Measurements from ENCODE around the gene SLC7A4. TPM values are rescaled to one million over a fixed set of nuclear protein-coding genes. Genes with fewer than 3 reads are reported as not detected.
"Not testable (repeated sequence)": the region's sequence is repeated elsewhere in the genome, so short reads cannot be mapped to it uniquely, and the experiment has no call there.

SLC7A4 gene
- total RNA-seq, 1 donor: 2.2 TPM

- no peak overlapping the region for H3K4me3 ChIP-seq (ENCODE audit: low read depth, low read length)
- TF ChIP-seq CTCF (IDR thresholded peaks at IDR 0.05; ENCODE audit: insufficient read depth, low read depth, low read length): no peak
- DNase-seq (ENCODE audit: low read depth): no peak
Measured at GRCh38 chr22:21064917-21065864, 32.8 kb upstream of the SLC7A4 start.

- DNase-seq (ENCODE audit: low read depth); H3K4me3 ChIP-seq (ENCODE audit: low read depth, low read length): not testable (repeated sequence)
Measured at GRCh38 chr22:21064425-21064824, 32.1 kb upstream of the SLC7A4 start.

GRCh38 chr22:21061660-21062321 is 29.4 kb upstream of the SLC7A4 start:
- H3K4me3 ChIP-seq (ENCODE audit: low read depth, low read length); DNase-seq (ENCODE audit: low read depth): not testable (repeated sequence)

GRCh38 chr22:21060363-21060762 is 28.0 kb upstream of the SLC7A4 start:
- H3K4me3 ChIP-seq (ENCODE audit: low read depth, low read length): not testable (repeated sequence)

GRCh38 chr22:21055880-21056319 is 23.5 kb upstream of the SLC7A4 start:
- H3K4me3 ChIP-seq (ENCODE audit: low read depth, low read length): no peak overlapping the region
- DNase-seq (ENCODE audit: low read depth): no peak
- TF ChIP-seq CTCF (IDR thresholded peaks at IDR 0.05; ENCODE audit: insufficient read depth, low read depth, low read length): no peak

More at GRCh38 chr22:21060363-21060762, 28.0 kb upstream of the SLC7A4 start:
- not testable (repeated sequence) for DNase-seq (ENCODE audit: low read depth)

GRCh38 chr22:21055564-21055834 is 23.1 kb upstream of the SLC7A4 start:
- H3K4me3 ChIP-seq (ENCODE audit: low read depth, low read length): no peak overlapping the region
- no peak for TF ChIP-seq CTCF (IDR thresholded peaks at IDR 0.05; ENCODE audit: insufficient read depth, low read depth, low read length)
- DNase-seq (ENCODE audit: low read depth): no peak

GRCh38 chr22:21054714-21055563 is 22.6 kb upstream of the SLC7A4 start:
- no peak overlapping the region for H3K4me3 ChIP-seq (ENCODE audit: low read depth, low read length)
- no peak for TF ChIP-seq CTCF (IDR thresholded peaks at IDR 0.05; ENCODE audit: insufficient read depth, low read depth, low read length)

GRCh38 chr22:21054046-21054713 is 21.8 kb upstream of the SLC7A4 start:
- no peak for DNase-seq (ENCODE audit: low read depth)
- H3K4me3 ChIP-seq (ENCODE audit: low read depth, low read length): no peak overlapping the region
- TF ChIP-seq CTCF (IDR thresholded peaks at IDR 0.05; ENCODE audit: insufficient read depth, low read depth, low read length): no peak

More at GRCh38 chr22:21054714-21055563, 22.6 kb upstream of the SLC7A4 start:
- DNase-seq (ENCODE audit: low read depth): no peak
